ENCODE data around the gene FAM3D.

FAM3D gene

DNA sequence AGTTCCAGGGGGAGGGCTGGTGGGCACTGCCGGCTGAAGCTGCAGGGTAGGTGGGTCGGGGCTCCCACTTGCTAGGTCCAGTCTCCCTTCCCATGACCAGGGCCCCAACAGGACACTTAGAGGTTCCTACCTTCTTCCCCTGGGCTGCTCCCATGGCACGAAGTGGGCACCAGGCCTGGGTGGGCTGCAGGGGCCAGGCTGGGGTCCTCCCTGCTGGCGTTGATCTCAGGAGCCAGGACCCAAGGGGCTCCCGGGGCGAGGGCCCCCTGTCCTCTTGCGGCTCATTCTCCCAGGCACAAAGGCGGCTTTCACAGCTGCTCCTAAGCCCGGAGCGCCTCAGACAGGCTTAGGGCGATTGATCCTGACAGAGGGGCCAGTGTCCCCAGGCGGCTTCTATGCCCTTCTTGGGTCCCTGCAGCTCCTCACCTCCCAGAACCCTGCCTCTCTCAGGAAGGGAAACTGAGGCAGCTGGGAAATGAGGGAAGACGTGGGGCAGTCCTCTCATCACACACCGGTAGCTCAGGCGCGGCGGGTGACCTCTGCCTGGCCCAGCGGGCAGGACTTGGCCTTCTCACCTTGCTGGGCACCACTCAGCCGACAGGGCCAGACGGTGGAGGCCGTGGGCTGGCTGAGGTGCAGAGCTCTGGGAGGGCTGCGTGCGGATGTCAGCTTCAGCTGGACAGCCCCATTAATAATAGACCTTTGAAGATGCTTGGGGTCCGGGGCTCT, 39.6 kb downstream of the FAM3D start:
- DNase-seq (ENCODE audit: low spot score), result no peak

DNA sequence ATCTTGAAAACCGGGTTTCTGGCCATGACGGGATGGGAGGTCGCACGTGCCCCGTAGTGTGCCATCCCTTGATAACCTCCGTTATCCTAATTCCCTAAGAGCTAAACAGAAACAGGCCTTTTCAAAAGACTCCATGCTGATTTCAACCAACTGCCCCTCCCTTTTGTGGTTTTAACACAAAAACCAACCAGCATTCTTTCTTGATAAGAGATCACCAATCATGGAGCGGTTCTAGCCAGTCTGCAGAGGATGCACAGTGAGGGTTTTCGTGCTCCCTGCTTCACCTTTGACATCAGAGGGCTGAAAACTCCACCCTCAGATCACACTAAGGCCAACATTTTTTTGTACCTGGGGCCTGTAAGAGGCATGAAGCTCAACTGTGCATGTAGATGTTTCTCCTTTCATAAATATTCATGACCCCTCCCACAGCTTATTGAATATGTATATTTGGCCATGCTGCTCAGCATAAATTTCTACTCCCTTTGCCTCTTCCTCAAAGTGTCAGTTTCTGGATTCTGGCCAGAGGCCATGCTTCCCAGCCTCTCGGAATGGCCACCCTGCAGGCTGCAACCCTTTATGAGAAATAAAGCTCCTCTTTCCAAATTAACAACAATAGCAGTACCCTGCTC, 41.3 kb downstream of the FAM3D start:
- no peak for DNase-seq (ENCODE audit: low spot score)

DNA sequence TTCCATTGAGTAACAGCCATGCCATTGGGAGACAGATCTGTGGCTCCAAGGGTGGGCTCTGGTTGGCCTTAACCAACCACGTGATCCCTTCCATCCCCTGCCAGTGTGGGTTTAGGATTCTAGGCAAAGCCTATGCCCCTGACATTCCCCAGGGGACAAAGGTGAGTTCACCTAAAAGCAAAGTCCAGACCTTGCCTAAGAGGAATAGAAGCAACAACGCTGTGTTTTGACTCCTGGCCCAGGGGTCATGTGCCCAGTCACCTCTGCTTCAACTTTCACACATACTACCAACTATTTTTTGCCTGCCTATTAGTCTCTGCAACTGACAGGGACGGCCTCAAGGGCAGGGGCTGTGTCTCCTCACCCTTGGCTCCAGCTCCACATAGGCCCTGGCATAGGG, 42.0 kb downstream of the FAM3D start:
- DNase-seq (ENCODE audit: low spot score), result no peak

DNA sequence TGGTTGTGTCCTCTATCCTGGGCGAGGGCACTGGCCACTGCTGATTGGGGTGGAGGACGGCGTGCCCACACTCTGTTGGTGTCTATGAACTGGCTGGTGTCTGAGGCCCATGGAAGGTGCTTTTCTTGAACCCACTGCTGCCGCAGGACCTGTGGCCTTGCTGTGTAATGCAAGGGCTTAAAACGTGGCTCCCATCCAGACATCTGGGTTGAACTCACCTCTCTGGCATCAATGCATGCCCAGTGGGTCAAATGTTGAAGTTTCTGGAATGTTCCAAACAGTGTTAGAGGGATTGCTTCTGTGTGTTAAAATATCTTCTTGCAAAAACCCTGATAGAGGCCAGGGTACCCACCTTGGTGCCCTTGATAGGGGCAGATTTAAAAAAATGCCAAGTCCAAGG, 42.6 kb downstream of the FAM3D start:
- DNase-seq (ENCODE audit: low spot score), result no peak

DNA sequence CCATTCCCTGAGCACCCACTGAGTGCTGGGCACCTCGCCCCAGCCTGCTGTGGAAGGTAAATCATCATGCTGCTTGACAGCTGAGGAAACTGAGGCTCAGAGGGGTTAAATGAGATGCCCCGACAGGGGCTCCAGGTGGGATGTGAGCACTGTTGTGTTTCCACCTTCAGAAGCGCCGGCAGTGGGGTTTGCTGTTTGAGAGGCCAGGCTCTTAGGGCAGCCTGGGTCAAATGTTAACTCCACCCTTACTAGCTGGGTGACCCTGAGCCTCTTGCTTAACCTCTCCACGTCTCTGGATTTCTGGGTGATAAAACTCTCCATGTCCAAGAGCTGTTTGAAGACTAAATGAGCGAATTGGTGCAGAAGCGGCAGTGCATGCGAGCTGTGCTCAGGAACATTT, 43.1 kb downstream of the FAM3D start:
- no peak for DNase-seq (ENCODE audit: low spot score)

DNA sequence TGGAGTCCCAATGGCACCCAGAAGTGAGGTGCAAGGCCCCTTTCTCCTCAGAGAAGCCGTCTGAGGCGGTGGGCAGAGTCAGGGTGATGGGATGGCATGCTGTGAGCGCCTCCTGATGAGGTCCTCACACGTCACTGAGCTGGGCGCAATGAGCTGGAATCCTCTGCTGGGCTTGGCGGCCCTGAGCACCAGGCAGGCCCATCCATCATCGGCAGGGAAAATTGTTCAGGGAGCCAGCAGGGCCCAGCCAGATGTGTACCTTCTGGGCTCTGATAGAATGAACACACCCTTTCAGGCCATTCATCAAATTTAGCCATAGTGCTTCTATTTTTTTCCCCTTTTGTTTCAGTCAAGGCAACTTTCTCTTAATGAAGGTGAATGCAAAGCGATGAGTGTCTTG, 43.7 kb downstream of the FAM3D start:
- DNase-seq (ENCODE audit: low spot score), result no peak

DNA sequence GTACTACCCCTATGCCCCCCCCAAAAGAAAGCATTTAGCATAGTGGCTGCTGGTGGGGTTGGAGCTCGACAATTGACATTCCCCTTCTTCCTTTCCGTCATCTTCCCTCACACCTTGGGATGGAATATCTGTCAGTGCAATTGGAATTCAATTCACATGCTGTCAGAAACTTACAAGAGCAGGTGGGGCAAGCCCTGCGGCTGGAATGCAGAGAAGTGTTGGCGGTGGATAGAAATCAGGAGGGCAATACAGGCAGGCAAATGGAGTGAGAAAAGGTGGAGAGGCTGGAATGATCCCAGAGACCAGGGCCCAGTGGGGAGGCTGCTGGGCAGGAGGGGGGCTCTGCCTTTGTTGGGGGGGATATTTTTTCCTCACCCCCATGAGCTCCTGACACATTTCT, 44.1 kb downstream of the FAM3D start:
- no peak for DNase-seq (ENCODE audit: low spot score)

DNA sequence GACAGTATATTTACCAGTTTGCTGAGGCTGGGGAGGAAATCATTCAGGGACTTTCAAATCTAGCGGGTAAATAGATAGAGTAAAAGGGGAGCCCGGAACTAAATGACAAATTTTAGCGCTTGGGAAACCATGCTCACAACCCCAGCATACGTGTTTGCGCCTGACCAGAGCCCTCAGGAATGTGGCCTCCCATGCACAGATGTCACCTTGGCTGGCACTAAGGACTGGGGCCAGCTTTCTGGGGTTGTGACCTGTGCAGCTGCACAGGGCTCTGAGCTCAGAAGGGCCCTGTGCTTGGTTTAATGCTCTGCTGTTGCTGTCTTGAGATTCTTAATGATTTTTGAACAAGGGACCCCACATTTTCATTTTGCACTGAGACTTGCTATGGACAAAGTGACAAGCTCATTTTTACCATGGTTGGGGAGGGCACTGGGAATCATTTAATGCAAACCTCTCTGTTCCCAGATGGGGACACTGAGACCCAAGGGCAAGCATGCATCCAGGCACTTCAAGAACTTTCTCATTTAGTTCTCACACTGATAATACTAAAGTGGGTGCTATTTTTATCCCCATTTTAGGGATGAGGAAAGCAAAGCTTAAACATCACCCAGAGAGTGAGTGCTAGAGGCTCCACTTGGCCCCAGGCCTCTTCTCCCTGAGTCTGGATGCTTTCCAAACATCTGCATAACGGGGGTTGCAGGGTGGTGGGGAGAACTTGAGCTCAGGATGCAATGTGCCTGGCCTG, 45.3 kb downstream of the FAM3D start:
- DNase-seq (ENCODE audit: low spot score), result no peak

DNA sequence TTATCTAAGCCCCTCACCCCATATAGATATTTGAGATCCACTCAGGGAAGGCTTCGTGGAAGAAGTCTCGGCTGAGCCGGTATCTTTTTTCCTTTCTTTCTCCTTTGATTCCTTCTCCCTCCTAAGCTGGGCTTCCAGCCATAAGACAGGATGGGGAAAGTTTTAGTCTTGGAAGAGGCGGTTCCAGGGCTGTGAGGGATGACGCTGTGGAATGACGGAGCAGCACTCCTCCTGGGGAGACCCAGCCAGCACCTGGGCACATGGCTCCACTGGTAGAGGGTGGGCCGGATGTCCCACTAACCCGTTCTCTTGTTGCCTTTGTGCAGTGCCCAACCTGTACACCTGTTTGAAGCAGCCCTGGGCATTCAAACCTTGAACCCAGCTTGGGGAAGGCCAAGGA, 46.2 kb downstream of the FAM3D start:
- DNase-seq (ENCODE audit: low spot score), result no peak

DNA sequence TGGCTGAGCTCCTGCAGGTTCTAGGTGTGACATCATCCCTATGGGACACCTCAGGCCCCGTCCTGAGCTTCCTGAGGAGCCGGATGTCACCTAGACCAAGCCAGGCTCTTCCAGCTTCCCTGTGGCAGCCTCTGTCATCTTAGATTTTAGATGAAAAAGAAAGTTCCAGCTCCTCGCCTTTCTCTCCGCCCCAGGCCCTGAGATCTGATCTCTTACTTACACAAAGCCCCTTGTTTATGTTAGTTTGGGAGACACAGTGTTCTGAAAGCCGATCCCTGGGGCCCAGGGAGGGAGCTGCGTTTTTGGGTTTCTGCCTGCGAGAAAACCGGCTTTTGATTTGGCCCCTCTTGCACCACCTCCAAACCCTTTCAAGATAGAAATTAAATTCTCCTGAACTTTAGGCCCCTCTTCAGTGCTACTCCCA, 49.2 kb downstream of the FAM3D start:
- no peak for DNase-seq (ENCODE audit: low spot score)

DNA sequence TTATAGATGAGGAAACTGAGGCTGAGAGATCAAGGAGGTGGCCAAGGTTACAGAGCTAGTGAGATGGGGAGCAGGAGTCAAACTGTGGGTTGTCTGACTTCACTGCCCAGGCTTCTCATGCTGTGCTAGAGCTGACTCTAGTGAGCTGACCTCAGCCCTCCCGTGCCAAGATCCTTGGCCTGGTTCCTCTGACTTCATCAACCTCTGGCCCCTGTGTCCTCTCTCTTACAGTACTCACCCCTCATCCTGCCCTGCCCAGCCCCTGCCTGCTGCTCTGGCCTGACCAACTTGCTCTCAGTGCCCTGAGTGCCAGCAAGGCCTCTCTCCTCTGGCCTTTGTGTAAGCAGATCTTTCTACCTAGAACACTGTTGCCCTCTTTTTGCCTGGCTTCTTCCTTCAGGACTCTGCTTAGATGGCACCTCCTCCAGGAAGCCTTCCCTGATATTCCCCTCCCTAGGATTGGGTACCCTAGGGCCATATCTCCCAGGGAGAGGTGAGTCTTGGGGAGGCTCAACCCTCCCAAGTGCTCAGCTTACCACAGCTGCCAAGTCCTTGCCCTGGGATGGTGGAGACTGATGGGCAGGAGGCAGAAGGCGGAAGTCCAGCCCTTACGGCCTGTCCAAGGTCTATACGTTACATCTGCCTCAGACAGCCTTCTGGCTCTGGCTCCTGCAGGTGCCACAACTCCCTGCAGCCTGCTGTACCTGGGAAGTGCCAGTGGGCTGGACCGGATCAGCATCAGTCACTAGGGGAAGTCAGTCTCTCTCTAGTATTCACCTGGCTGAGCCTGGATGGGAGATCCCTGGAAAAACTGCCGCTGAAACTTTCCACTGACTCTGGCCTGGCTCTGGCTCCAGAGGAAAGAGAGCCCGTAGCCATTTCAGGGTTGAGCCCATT, 53.1 kb downstream of the FAM3D start:
- no peak for DNase-seq (ENCODE audit: low spot score)

DNA sequence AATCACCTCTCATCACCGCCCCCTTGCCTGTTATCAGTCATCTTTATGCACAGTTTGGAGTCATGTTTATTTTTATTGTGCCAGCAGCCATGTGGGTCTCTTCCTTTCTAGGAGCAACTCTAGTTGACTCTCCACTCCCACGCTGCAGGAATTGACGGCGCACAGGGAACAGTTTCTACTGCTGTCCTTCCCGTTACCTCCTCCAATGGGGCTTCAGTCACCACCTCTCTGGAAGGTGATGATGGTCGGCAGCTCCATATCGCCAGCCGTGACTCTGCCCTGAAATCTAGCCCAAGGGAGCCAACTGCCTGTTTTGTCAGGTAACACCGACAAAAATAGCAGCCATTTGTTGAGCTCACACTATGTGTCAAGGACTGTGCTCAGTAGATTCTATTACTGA, 53.7 kb downstream of the FAM3D start:
- no peak for DNase-seq (ENCODE audit: low spot score)

DNA sequence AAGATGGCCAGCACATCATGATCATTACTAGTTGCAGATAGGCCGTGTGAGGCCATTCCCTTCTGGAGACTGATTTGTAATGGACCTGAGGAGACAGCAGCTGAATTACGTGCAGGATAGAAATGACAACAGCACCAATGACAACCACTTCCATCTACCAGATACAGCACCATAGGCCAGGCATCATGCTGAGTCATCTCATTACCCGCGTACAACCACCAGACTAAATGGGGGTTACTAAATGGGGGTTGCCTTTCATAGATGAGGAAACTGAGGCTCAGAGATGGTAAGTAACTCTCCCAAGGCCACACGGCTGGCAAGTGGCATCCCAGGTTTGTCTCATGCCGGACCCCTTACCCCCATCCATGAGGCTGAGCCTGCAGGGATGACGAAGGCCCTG, 56.6 kb downstream of the FAM3D start:
- DNase-seq (ENCODE audit: low spot score), result no peak

DNA sequence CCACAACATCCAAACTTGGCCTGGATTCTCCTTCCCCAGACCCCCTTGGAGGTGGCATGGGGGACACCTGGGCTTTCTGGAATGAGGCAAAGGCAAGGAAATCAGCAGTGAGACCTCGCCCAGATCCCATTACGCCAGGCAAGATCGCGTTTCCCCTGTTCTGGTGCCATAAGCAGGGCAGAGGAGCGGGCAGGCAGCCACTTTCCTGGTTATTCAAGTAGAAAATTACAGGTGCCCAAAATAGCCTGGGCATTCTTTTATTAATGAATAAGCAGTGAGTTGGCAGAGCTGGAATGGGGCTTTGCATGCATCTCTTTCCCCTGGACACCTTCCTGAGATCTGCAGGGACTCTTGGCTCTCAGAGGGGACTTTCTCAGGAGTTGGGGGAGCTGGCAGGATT, 57.9 kb downstream of the FAM3D start:
- no peak for DNase-seq (ENCODE audit: low spot score)

DNA sequence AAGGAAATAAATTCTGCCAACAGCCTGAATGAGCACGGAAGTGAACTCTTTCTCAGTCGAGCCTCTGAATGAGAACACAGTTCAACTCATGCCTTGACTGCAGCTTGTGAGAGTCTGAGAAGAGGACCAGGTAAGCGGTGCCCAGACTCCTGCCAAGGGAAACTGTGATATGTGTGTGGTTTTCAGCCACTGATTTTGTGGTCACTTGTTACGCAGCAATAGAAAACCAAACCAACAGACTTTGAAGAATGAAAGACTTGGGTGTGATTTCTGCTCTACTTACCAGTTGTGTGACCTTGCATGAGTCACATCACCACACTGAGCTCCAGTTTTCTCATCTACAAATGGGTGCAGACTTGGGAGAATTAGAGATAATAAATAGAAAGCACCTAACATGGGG, 58.8 kb downstream of the FAM3D start:
- DNase-seq (ENCODE audit: low spot score), result no peak

DNA sequence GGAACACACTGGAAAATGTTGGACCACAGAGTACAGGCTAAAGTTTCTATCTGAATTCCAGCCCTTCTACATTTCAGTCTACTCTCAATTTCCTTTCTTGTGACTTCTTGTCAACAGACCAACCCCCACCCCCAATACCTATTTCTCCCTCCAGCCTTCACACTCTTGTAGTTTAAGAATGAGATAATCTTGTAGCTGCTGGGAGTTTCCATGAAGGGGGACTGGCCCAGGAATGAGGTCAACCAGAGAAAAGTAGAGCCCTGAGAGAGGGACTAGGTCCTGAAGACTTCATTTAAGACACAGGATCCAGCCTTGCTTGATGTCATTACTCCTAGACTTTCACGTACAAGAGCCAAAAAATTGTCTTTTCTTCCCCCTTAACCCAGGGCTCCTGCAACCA, 59.9 kb downstream of the FAM3D start:
- no peak for DNase-seq (ENCODE audit: low spot score)

DNA sequence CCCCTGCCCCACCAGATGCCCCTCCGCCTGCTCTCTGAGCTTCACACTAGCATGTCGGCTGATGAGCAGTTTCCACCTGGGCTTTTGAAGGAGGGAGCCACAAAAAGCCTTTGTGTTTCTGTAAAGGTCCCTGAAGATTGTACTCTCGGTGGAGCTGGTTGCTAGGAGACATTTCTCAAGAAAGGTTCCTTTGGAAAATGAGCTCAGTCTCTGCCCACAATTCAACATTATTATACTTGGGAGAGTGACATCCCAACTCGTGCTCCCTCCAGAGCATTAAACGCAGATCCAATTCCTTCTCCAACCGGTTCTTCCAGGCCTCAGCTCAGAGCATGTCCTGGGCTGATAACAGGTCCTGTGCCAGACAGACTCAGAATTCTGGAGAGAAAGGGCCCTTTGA, 62.5 kb downstream of the FAM3D start:
- no peak for DNase-seq (ENCODE audit: low spot score)

DNA sequence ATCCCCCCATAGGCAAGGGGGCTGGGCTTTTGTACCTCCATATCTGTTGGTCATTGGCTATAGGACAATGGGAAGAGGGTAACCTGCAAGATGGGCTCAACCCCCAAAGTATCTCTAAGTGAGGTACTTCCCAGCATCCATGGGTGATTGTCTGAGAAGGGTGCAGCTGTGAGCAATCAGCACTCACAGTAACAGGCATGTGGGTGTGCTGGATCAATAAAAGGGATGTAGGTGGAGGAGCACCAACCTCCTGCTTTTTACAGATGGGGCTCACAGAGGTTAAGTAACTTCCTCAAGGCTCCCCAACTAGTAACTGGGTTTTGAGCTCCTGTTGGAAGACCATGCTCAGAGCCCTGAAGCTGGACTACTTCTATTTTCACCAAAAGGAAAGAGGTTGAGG, 63.0 kb downstream of the FAM3D start:
- DNase-seq (ENCODE audit: low spot score), result no peak

DNA sequence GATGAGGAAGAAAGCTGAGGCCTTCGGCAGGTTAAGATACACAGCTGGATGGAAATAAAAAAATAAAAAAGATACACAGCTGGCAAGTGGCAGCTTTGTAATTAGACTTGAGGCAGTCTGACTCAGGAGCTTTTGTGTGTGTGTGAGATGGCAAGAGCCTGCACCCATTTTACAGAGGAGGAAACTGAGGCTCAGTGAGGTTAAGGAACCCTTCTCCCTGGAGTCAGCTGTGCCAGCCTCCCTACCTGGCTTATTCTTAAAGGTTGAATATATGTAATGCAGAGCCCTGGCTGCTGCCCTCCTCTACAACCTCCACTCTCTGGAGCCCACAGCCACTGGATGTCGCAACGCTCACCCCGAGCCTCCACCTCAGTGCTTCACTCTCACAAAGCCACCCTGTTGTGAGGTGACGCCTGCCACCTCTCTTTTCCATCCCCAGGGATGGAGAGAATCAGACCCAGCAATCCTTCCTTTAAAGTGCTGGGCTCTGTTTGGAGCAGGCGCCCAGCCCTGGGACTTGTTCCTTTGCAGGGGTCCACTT, 68.7 kb downstream of the FAM3D start:
- DNase-seq (ENCODE audit: low spot score), result no peak

DNA sequence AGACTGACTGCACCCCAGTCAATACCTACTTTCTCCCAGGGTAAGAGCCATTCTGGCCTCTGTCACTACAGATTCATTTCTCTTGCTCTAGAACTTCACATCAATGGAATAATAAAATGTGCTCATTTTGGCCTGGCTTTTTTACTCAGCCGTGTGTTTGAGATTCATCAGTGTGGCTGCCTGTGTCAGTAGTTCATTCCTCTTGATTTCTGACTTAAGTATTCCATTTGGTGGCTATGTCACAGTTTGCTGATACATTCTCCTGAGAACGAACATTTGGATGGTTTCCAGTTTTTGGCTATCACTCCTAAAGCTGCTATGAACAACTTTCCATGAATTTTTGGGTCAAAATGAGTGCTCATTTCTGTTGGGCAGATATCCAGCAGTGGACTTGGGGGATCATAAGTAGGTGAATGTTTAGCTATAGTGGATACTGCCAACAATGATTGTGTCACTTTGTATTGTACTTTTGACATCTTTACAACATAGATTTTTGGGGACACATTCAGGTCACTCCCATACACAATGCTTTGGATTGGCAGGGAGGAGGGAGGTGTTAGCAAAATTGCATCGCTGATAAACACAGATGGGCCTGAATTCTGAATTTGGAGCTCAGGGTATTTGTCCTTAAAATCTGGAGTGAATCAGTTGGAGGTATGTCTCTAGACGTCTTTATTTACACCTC, 69.6 kb downstream of the FAM3D start:
- DNase-seq (ENCODE audit: low spot score), result no peak

DNA sequence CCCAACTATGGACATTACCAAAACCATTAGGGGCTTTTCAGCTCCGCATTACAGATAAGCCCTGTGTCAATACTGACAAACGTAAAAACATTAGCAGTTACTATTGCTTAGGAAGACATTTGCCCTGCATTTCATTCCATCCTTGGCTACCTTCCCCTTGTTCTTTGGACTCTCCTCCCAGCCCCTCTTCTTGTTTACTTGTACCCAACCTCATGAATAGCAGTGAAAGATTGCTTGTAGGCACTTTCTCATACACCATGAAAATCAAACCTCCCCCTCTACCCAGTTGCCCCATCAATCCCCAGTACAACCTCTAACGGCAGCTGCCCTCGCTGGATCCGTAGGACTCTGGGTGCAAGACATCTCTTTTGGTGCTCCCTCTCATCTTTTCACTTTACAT, 72.5 kb downstream of the FAM3D start:
- no peak for DNase-seq (ENCODE audit: low spot score)

All from CD4-positive, alpha-beta T cell treated with Interleukin-2 at 100 ng/mL for 4 hours (primary cell).